ENCODE data around the gene CCDC159. TPM values are rescaled to one million over a fixed set of nuclear protein-coding genes. Genes with fewer than 3 reads are reported as not detected.
"Not testable (repeated sequence)": the region's sequence is repeated elsewhere in the genome, so short reads cannot be mapped to it uniquely, and the experiment has no call there.

Gene CCDC159
- total RNA-seq, 4 donors from 2014 or later: 8.4 to 20.1 (median 10.4) TPM

GRCh38 chr19:11337080-11337479, 9.2 kb upstream of the CCDC159 start:
- H3K4me3 ChIP-seq (ENCODE audit: low read depth, poor library complexity, severe bottlenecking): no peak overlapping the region
- no peak for DNase-seq (ENCODE audit: low spot score in 2 of 2)
- WGBS, 2 donors: 86 to 89% methylated on average over 14 of the region's 14 CpGs
- TF ChIP-seq POLR2A (IDR thresholded peaks at IDR 0.05) (no peak), CTCF (IDR thresholded peaks at IDR 0.05) (no peak)
- intact Hi-C loops (cut with DNase I; ENCODE audit: low total_unique reads): no loop called here

GRCh38 chr19:11338121-11338520, 8.2 kb upstream of the CCDC159 start:
- intact Hi-C loops (cut with DNase I; ENCODE audit: low total_unique reads): no loop called here

GRCh38 chr19:11338569-11339253, 7.6 kb upstream of the CCDC159 start:
- 10 to 14% methylated on average over 21 of the region's 21 CpGs for WGBS, 2 donors
- intact Hi-C loops (cut with DNase I; ENCODE audit: low total_unique reads): no loop called here
- TF ChIP-seq POLR2A (IDR thresholded peaks at IDR 0.05): no peak
- no peak for TF ChIP-seq CTCF (IDR thresholded peaks at IDR 0.05)
- peak overlapping the region; percentile 84 for H3K4me3 ChIP-seq (ENCODE audit: low read depth, poor library complexity, severe bottlenecking)
- DNase-seq (ENCODE audit: low spot score in 2 of 2): no peak

More at GRCh38 chr19:11338121-11338520, 8.2 kb upstream of the CCDC159 start:
- no peak for TF ChIP-seq POLR2A (IDR thresholded peaks at IDR 0.05)
- TF ChIP-seq CTCF (IDR thresholded peaks at IDR 0.05): no peak
- no peak for DNase-seq (ENCODE audit: low spot score in 2 of 2)
- WGBS, 2 donors: 62% methylated on average over 7 of the region's 7 CpGs
- no peak overlapping the region for H3K4me3 ChIP-seq (ENCODE audit: low read depth, poor library complexity, severe bottlenecking)

GRCh38 chr19:11339254-11340098, 6.8 kb upstream of the CCDC159 start, which contains the start of gene RAB3D:
TSS of gene RAB3D (minus strand) at chr19:11339657. CDS start at chr19:11337399, 2,258 bp downstream.
- peak within 1 kb of the TSS; percentile 84 for H3K4me3 ChIP-seq (ENCODE audit: low read depth, poor library complexity, severe bottlenecking)
- DNase-seq (ENCODE audit: low spot score in 2 of 2): peak; percentile 91 to 99
- intact Hi-C loops (cut with DNase I; ENCODE audit: low total_unique reads): no loop called here
- TF ChIP-seq CTCF (IDR thresholded peaks at IDR 0.05) (no peak), POLR2A (IDR thresholded peaks at IDR 0.05) (no peak)
- 5 to 8% methylated on average over 37 to 43 of the region's 53 CpGs for WGBS, 2 donors

GRCh38 chr19:11340099-11340467, 6.2 kb upstream of the CCDC159 start:
- H3K4me3 ChIP-seq (ENCODE audit: low read depth, poor library complexity, severe bottlenecking); intact Hi-C loops (cut with DNase I; ENCODE audit: low total_unique reads); DNase-seq (ENCODE audit: low spot score in 2 of 2): not testable (repeated sequence)
- 81 to 82% methylated on average over 8 of the region's 8 CpGs for WGBS, 2 donors

GRCh38 chr19:11342429-11342828, 3.9 kb upstream of the CCDC159 start:
- TF ChIP-seq CTCF (IDR thresholded peaks at IDR 0.05): no peak
- TF ChIP-seq POLR2A (IDR thresholded peaks at IDR 0.05): no peak
- H3K4me3 ChIP-seq (ENCODE audit: low read depth, poor library complexity, severe bottlenecking): no peak overlapping the region
- 88 to 91% methylated on average over 3 of the region's 3 CpGs for WGBS, 2 donors
- intact Hi-C loops (cut with DNase I; ENCODE audit: low total_unique reads): no loop called here
- DNase-seq (ENCODE audit: low spot score in 2 of 2): no peak
